Mononuclear cell (primary cell): ENCODE measurements around the gene FAM24B. TPM values are rescaled to one million over a fixed set of nuclear protein-coding genes. Genes with fewer than 3 reads are reported as not detected.

ENCODE experiments used
- H3K27me3 ChIP-seq: 2 replicates; pipeline ENCODE4 v1.6.0; 2011; ENCODE audit warnings: low read length, control low read depth; ENCODE audit not compliant: insufficient read depth
- H3K4me1 ChIP-seq: 2 replicates; pipeline ENCODE4 v1.5.1; 2011; ENCODE audit warnings: mild to moderate bottlenecking, low read length, control low read depth; ENCODE audit not compliant: insufficient read depth
- H3K4me3 ChIP-seq: 2 replicates; pipeline ENCODE4 v1.5.1; 2011; ENCODE audit warnings: mild to moderate bottlenecking, low read length, moderate library complexity
- H3K9me3 ChIP-seq: 2 replicates; pipeline ENCODE4 v1.5.1; 2011; ENCODE audit warnings: low read depth, mild to moderate bottlenecking, control low read depth, low read length
- total RNA-seq: library from RNA; depleted of rRNA; stranded (reverse); fragments of >200 nt; gene quantifications from one replicate; pipeline ENCODE4 v1.2.3, GENCODE V29; 2012

FAM24B gene
- total RNA-seq, 1 donor: 6.9 TPM

DNA sequence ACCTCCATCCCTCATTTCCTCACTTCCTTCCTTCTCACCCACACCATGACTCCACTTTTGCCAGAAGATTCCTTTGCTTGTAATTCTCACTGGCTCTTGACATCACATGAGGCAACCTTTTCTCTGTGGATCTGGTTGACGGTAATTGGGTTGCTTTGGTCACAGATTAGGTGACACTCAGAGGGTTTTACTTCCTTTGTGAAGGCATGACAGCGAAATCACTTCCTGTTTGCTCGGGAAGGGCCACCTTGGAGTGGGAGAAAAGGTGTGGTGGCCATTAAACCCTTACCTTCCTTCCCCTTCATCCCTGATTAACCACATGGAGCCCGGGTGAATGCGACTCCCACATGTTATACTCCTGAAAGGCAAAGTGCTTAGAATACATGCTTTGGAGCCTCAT, 63.9 kb downstream of the FAM24B start:
- no peaks in the 10 kb centered on the region for H3K4me1 ChIP-seq
- H3K9me3 ChIP-seq: no peaks in the 10 kb centered on the region
- peaks cover 15% of the 10 kb centered on the region for H3K27me3 ChIP-seq

DNA sequence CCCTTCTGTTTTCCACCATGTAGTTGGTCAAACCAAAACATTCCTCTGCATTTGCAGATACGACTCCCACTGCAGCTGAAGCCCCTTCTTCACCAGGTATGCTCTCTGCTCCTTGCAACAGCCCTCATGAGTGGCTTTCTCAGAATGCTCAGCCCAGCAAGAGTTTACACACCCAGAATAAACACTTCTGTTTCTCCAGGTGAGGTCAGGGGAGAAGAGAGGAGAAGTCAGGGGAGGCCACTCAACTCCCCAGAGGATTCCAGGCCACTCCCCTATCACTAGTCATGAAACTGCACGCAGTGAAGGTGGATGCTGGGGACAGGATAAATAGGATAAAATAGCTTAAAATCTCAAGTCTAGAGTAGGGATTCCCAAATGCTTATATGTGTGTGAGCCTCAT, 64.9 kb downstream of the FAM24B start:
- Histone ChIP-seq H3K9me3 (no peaks in the 10 kb centered on the region), H3K27me3 (peaks cover 15% of the 10 kb centered on the region), H3K4me1 (no peaks in the 10 kb centered on the region), H3K4me3 (no peak overlapping the region)

More for the DNA sequence above, 63.9 kb downstream of the FAM24B start:
- no peak overlapping the region for H3K4me3 ChIP-seq

GRCh38 chr10:122812751-122813150, 66.6 kb downstream of the FAM24B start:
- no peaks in the 10 kb centered on the region for H3K9me3 ChIP-seq
- peaks cover 8% of the 10 kb centered on the region for H3K27me3 ChIP-seq
- no peak overlapping the region for H3K4me3 ChIP-seq
- H3K4me1 ChIP-seq: no peaks in the 10 kb centered on the region

DNA sequence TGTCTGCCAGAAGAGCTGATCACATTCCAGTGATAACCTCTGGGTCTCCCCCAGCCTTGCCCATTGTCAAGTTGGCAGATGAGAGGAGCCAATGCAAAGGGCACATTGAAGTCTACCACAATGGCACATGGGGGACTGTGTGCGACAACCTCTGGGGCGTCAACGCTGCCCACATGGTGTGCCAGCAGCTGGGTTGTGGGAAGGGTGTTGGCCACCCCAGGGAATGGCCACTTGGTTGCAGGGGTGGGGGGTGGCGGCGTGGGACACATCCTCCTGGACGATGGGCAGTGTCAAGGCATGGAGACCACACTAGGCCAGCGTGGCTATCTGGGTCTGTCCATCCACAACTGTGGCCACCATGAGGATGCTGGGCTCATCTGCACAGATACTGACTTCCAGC, 77.1 kb downstream of the FAM24B start:
- H3K9me3 ChIP-seq: no peaks in the 10 kb centered on the region

More for the DNA sequence above, 77.1 kb downstream of the FAM24B start:
- Histone ChIP-seq H3K4me1 (no peaks in the 10 kb centered on the region), H3K4me3 (no peak overlapping the region), H3K27me3 (no peaks in the 10 kb centered on the region)

Other genes with a start within 250 kb of the FAM24B start
- not detected for gene C10orf120, start 179.7 kb downstream of the FAM24B start, total RNA-seq
- 0.42 TPM for gene CUZD1, start 33.7 kb downstream of the FAM24B start, total RNA-seq
- not detected for gene FAM24A, start 31.0 kb upstream of the FAM24B start, total RNA-seq
- 2.1 TPM for gene C10orf88, start 74.6 kb upstream of the FAM24B start, total RNA-seq
- 8.4 TPM for gene PSTK, start 100.8 kb upstream of the FAM24B start, total RNA-seq
- gene IKZF5, start 129.2 kb upstream of the FAM24B start, total RNA-seq: 37.3 TPM
- gene ACADSB, start 129.4 kb upstream of the FAM24B start, total RNA-seq: 6.4 TPM